Hematopoietic multipotent progenitor cell treated with erythropoietin and hydrocortisone succinate and interleukin-3 and kit ligand, for 17 days (in vitro differentiated cells): ENCODE measurements around the gene DCXR.

Experiments used
- DNase-seq: peaks from one replicate; pipeline ENCODE4 v3.0.0-alpha.2; 2015; ENCODE audit warnings: low spot score

DCXR gene

DNA sequence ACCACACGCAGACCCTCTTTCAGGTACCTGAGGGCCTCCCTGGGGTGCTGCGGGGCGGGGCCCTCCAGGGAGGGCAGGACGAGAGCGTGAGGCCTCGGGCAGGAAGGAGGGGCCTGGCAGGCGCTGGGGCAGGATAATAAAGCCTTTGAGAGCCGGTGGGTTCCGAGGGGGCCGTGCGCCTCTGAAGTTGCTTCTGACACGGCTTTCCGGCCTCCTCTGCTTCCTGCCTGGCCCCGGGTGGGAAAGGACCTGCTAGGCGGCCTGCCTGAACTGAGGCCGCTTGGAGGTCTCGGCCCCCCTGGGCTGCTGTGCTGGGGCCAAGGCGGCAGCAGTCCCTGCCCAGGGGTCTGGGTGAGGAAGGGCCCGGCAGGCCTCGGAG, 25.2 kb downstream of the DCXR start:
- DNase-seq = no peak

DNA sequence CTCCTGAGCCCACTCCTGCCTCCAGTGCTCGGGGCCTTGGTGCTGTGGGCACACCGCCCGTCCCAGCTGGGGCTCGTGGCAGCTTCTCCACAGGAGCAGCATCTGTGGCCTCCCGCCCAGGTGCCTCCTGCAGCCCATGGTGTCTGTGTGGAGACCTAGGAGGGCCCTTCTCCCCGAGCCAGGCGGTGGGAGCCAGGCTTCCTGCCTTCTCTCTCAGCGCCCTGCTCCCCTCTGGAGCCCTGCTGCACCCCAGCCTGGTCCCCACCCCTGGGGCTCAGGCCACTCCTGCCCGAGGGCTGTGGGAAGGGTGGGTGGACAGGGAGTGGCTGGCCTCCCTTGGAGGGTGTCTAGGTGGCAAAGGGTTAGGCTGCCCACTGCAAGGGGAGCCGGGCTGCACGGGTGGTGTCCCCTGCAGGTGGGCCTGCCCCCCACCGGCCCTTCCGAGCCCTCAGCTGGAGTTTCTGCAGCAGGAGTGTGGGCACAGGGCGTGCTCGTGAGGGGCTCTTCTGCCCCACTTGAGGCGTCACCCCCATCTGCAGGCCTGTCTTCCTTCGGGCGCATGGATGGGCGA, 25.8 kb downstream of the DCXR start:
- no peak for DNase-seq

GRCh38 chr17:82010575-82011525, 26.6 kb downstream of the DCXR start:
- no peak for DNase-seq

DNA sequence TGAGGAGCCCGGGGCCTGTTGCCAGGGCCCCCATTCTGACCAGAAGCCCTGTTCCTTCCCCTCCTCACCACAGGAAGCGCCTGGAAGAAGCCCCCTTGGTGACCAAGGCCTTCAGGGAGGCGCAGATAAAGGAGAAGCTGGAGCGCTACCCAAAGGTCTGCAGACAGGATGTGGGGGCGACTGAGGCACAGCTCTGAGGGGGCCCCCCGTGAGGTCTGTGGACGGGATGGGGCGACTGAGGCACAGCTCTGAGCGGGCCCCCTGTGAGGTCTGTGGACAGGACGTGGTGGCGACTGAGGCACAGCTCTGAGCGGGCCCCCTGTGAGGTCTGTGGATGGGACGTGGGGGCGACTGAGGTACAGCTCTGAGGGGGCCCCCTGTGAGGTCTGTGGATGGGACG, 28.1 kb downstream of the DCXR start:
- no peak for DNase-seq

DNA sequence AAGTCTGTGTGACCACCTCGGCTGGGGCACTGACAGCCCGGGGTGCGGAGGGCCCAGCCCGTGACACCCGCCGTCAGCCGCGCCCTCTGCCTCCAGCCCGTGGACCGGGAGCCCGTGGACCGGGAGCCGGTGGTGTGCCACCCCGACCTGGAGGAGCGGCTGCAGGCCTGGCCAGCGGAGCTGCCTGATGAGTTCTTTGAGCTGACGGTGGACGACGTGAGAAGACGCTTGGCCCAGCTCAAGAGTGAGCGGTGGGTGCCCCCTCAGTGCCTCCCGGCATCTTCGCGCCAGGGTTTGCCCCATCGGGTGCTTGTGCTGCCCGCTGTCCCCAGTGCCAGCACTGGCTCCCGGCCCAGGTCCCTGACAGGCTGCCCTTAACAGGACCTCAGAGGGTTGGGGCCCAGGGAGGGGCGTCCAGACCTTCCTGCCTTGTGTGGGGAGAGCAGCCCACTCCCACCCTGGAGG, 28.5 kb downstream of the DCXR start:
- DNase-seq = no peak

GRCh38 chr17:82008258-82008940, 29.1 kb downstream of the DCXR start:
- DNase-seq = no peak

- no peak for DNase-seq
Observed at GRCh38 chr17:82007495-82008257, 29.8 kb downstream of the DCXR start.

GRCh38 chr17:82007228-82007494, 30.3 kb downstream of the DCXR start:
- no peak for DNase-seq

- DNase-seq = no peak
Observed at GRCh38 chr17:82006468-82007227, 30.8 kb downstream of the DCXR start.

GRCh38 chr17:82005701-82006348, 31.7 kb downstream of the DCXR start:
- DNase-seq = no peak

- no peak for DNase-seq
Observed at GRCh38 chr17:82004517-82005455, 32.7 kb downstream of the DCXR start.

GRCh38 chr17:82003411-82004381, 33.8 kb downstream of the DCXR start:
- DNase-seq = no peak

GRCh38 chr17:82001571-82002056, 35.9 kb downstream of the DCXR start:
- no peak for DNase-seq

DNA sequence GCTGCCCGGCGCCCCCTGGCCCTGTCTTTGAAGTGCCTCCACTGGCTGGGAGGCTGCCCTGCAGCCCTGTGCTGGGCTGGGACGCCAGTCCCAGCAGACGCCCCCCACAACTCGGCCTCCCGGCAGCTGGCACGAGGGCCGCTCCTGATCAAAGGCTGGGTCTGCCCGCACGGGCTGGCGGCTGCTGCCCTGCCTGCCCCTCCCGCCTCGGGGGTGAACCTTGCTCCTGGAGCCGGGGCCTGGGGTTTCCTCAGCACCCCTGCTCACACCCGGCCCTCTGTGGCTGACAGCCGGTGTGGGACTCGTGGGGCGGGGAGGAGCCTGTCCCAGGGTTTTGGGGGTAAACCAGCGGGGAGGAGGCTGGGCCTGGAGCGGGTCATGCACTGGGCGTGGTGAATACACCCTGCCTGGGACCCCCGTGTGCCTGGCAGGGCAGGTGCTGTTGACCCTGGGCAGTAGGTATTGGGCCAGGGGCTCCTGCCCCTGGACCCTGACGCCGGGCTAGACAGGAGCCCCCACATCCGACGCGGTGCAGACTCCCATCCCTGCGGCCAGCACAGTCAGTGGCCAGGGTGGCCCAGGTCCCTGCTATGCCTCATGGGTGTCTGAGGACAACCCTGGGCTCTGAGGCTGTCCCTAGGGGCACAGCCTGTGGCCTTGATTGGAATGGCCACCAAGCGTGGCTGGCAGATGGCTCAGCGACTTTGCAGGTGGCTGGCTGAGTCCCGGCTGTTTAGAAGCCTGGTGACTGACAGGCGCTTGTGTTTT, 36.5 kb downstream of the DCXR start:
- no peak for DNase-seq

DNA sequence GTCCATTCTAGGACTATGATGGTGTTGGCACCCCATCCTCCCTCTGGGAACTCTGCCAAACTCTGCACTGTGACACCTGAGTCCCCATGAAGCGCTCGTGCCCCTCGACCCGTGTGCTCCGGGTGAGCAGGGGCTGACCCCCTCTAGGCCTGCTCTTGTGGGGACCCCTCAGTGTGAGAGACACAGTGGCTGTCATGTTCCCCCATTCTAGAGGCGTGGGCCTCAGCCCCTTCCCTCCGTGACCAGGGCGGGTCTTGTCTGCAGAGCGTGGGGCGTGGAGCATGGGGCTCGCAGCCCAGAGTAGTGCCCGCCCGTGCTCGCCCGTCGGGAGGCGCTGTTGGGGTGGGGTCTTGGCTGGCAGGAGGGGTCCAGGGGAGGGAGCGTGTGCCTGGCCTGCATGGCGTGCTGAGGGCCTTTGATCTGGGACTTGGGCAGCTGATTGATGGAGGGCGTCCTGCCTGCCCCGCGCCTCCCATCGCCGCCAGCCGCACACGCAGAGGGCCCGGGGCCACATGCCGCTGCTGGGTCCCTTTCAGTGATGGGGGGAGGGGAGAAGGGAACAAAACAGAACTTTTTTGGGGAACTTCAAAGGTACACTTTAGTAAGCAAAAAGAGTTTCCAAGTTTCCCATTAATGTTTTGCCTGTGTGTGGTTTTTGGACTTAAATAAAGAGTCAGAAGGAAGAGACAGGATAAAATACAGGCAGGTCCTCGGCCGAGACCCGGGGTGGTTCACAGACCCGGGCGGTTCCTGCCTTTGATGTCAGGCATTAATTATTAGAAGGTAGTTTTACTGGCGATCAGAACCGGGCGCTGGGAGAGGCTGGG, 37.3 kb downstream of the DCXR start:
- DNase-seq = no peak

DNA sequence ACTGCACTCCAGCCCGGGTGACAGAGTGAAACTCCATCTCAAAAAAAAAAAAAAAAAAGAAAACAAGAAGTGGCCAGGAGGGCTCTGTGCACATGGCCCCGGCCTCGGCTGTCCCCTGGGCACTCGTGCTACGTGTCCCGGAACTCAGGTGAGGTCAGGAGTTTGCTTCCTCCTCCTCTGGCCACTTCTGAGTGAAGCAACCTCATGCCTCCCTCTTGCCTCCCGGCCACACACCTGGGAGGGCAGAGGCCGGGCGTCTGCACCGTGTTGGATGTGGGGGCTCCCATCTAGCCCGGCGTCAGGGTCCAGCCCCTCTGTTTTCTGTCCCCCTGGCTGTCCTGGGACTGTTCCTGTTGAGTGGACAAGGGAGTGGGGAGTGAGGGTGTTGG, 37.9 kb downstream of the DCXR start:
- DNase-seq = no peak
